Stimulated activated naive CD8-positive, alpha-beta T cell treated with anti-CD3 and anti-CD28 coated beads, Interleukin-15, Interleukin-2, amounts not matched to agents 100 ng/mL and 50 ng/mL, for 24 hours (primary cell): ENCODE results near the gene RAB15.
"Not testable (repeated sequence)": the region's sequence is repeated elsewhere in the genome, so short reads cannot be mapped to it uniquely, and the experiment has no call there.

Source experiments
- H3K27ac Mint-ChIP-seq: one replicate; pipeline ENCODE4 v1.8.0; 2021; ENCODE audit warnings: mild to moderate bottlenecking, mixed read lengths
- H3K27me3 Mint-ChIP-seq: one replicate; pipeline ENCODE4 v1.8.0; 2021; ENCODE audit warnings: mixed read lengths
- H3K36me3 Mint-ChIP-seq: one replicate; pipeline ENCODE4 v1.8.0; 2021; ENCODE audit warnings: low read depth, mixed read lengths
- H3K4me1 Mint-ChIP-seq: one replicate; pipeline ENCODE4 v1.8.0; 2021; ENCODE audit warnings: low read depth, mixed read lengths
- H3K4me3 Mint-ChIP-seq: one replicate; pipeline ENCODE4 v1.8.0; 2021; ENCODE audit warnings: mild to moderate bottlenecking, mixed read lengths
- H3K9me3 Mint-ChIP-seq: one replicate; pipeline ENCODE4 v1.8.0; 2021; ENCODE audit warnings: mixed read lengths

The RAB15 gene

GRCh38 chr14:64923015-64923414 lies 49.1 kb downstream of the RAB15 start:
- Mint-ChIP-seq H3K36me3 (peaks cover 44% of the 10 kb centered on the region), H3K9me3 (no peaks in the 10 kb centered on the region), H3K4me1 (peaks cover 51% of the 10 kb centered on the region), H3K27me3 (no peaks in the 10 kb centered on the region), H3K27ac (no peak overlapping the region), H3K4me3 (no peak overlapping the region)

DNA sequence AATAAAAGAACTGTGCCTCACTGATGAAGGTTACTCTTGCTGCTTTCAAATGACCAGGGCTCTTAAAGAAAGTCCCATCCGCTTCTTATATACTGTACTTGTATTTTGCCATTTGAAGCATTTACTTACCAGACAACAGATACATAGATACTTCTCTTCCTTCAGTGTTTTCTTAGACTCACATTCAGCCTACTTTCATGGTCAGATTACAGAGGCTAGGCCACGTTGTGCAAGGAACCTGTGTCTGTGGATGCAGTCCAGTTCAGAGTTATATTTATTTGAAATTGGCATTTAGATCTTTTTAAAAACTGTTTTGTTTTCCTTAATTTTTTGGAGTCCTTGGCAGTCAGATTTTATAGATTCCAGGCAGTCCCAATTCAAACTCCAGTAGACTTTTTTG lies 51.7 kb downstream of the RAB15 start:
- peaks cover 74% of the 10 kb centered on the region for H3K4me1 Mint-ChIP-seq
- H3K27me3 Mint-ChIP-seq = no peaks in the 10 kb centered on the region
- H3K9me3 Mint-ChIP-seq = no peaks in the 10 kb centered on the region
- H3K36me3 Mint-ChIP-seq = peaks cover 65% of the 10 kb centered on the region
- H3K27ac Mint-ChIP-seq = no peak overlapping the region
- H3K4me3 Mint-ChIP-seq = no peak overlapping the region

GRCh38 chr14:64919618-64920017 lies 52.5 kb downstream of the RAB15 start:
- Mint-ChIP-seq H3K36me3 (peaks cover 66% of the 10 kb centered on the region), H3K4me1 (peaks cover 79% of the 10 kb centered on the region), H3K27ac (no peak overlapping the region), H3K4me3 (no peak overlapping the region), H3K9me3 (no peaks in the 10 kb centered on the region), H3K27me3 (no peaks in the 10 kb centered on the region)

- Mint-ChIP-seq H3K4me3 (no peak overlapping the region), H3K27ac (peak overlapping the region; percentile 64), H3K4me1 (peaks cover 77% of the 10 kb centered on the region), H3K9me3 (no peaks in the 10 kb centered on the region), H3K27me3 (no peaks in the 10 kb centered on the region), H3K36me3 (peaks cover 62% of the 10 kb centered on the region)
Measured at GRCh38 chr14:64919215-64919614, 52.9 kb downstream of the RAB15 start.

DNA sequence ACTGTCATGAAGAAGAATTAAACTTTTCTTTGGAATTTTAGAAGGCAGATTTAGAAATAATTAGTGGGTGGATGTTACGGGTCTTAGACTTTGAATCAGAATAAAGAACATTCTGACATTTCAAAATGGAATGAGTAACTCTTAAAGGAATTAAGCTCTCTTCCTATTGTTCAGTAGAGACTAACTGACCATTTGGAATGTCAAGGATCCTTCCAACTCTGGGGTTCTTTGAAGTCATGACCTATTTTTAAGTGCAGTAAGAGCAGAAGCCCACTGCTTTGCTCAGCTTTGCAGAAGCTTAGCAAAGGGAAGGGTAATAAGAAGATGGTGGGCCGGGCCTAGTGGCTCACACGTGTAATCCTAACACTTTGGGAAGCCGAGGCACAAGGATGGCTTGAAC lies 53.9 kb downstream of the RAB15 start:
- Mint-ChIP-seq H3K27me3 (no peaks in the 10 kb centered on the region), H3K36me3 (peaks cover 57% of the 10 kb centered on the region), H3K4me1 (peaks cover 78% of the 10 kb centered on the region), H3K9me3 (no peaks in the 10 kb centered on the region), H3K4me3 (no peak overlapping the region), H3K27ac (peak overlapping the region; percentile 17)

- Mint-ChIP-seq H3K27ac (peak overlapping the region; percentile 4), H3K27me3 (no peaks in the 10 kb centered on the region), H3K9me3 (no peaks in the 10 kb centered on the region), H3K4me3 (peak overlapping the region; percentile 87), H3K36me3 (peaks cover 48% of the 10 kb centered on the region), H3K4me1 (peaks cover 64% of the 10 kb centered on the region)
Measured at GRCh38 chr14:64915797-64916196, 56.3 kb downstream of the RAB15 start.

DNA sequence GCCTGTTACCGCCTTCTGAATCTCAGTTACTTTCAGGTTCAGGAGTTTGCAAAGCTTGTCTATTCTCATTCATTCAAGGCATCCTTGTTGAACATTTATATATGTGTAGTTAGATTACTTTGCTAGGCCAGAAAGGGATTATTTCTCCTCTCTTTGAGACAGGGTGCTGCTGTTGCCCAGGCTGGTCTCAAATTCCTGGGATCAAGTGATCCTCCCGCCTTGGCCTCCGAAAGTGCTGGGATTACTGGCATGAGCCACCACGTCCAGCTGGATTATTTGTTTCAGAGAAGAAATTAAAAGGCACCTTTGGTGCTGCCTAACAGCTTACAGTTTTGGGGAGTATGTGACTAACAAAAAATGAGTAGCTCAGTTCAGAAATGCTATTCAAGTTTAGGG lies 57.1 kb downstream of the RAB15 start:
- H3K9me3 Mint-ChIP-seq = no peaks in the 10 kb centered on the region
- peaks cover 59% of the 10 kb centered on the region for H3K4me1 Mint-ChIP-seq
- H3K36me3 Mint-ChIP-seq = peaks cover 40% of the 10 kb centered on the region
- H3K4me3 Mint-ChIP-seq = peak overlapping the region; percentile 87
- H3K27me3 Mint-ChIP-seq = no peaks in the 10 kb centered on the region
- H3K27ac Mint-ChIP-seq = peak overlapping the region; percentile 96

DNA sequence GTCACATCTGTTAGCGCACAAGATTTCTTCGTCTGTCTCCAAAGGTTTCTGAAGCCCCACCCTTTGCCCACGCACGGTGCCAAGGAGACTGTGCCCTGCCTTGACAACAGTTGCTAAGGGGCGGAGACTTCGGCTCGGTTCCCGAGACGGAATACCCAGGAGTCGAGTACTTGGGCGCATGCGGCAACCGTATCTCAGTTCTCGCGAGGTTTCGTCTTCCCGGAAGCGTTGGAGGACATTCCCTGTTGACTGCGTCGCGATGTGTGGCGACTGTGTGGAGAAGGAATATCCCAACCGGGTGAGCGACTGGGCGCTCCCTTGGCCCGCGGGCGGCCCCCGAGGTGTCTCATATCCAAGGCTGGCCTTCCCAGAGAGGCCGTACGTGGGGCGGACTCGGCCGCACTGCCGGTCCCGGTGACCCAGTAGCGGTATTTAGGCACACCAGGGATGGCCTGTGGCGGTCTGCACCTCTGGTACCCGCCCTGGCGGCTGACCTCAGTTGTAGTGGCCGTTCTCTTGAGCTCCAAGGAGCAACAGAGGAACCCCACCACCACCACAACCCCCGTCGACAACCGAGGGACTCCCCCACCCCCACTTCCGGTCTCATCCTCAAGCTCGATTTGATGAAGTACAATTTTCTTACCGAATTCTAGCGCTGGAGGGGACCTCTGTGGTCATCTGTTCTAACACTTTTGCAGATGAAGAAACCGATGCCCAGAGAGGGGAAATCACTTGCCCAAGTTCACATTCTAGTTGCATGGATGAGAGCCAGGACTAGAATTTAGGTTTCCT lies 57.7 kb downstream of the RAB15 start, which contains the start of gene CHURC1:
Gene CHURC1, plus strand, starts transcription at position 219 of the 792 bp plus-strand sequence. Its CDS starts 41 bp downstream, at position 260.
- Mint-ChIP-seq H3K27ac (peak within 1 kb of the TSS; percentile 96), H3K9me3 (no peaks in the 10 kb centered on the region), H3K4me1 (peaks cover 54% of the 10 kb centered on the region), H3K4me3 (peak within 1 kb of the TSS; percentile 87), H3K27me3 (no peaks in the 10 kb centered on the region), H3K36me3 (peaks cover 35% of the 10 kb centered on the region)

DNA sequence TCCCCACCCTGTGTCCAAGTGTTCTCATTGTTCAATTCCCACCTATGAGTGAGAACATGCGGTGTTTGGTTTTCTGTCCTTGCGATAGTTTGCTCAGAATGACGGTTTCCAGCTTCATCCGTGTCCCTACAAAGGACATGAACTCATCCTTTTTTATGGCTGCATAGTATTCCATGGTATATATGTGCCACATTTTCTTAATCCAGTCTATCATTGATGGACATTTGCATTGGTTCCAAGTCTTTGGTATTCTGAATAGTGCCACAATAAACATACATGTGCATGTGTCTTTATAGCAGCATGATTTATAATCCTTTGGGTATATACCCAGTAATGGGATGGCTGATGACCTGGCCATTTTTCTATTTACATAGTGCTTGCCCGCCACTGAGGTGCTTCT lies 58.7 kb downstream of the RAB15 start:
- peaks cover 47% of the 10 kb centered on the region for H3K4me1 Mint-ChIP-seq
- H3K4me3 Mint-ChIP-seq = peak overlapping the region; percentile 87
- H3K9me3 Mint-ChIP-seq, H3K27me3 Mint-ChIP-seq: not testable (repeated sequence)
- peak overlapping the region; percentile 96 for H3K27ac Mint-ChIP-seq
- H3K36me3 Mint-ChIP-seq = peaks cover 30% of the 10 kb centered on the region

- no peak overlapping the region for H3K4me3 Mint-ChIP-seq
- no peak overlapping the region for H3K27ac Mint-ChIP-seq
- no peaks in the 10 kb centered on the region for H3K9me3 Mint-ChIP-seq
- peaks cover 36% of the 10 kb centered on the region for H3K4me1 Mint-ChIP-seq
- H3K27me3 Mint-ChIP-seq = no peaks in the 10 kb centered on the region
- H3K36me3 Mint-ChIP-seq = peaks cover 19% of the 10 kb centered on the region
Measured at GRCh38 chr14:64912261-64912660, 59.9 kb downstream of the RAB15 start.

- Mint-ChIP-seq H3K27ac (no peak overlapping the region), H3K36me3 (peaks cover 9% of the 10 kb centered on the region), H3K4me3 (no peak overlapping the region), H3K4me1 (peaks cover 25% of the 10 kb centered on the region), H3K27me3 (no peaks in the 10 kb centered on the region), H3K9me3 (no peaks in the 10 kb centered on the region)
Measured at GRCh38 chr14:64910847-64911495, 61.2 kb downstream of the RAB15 start.

DNA sequence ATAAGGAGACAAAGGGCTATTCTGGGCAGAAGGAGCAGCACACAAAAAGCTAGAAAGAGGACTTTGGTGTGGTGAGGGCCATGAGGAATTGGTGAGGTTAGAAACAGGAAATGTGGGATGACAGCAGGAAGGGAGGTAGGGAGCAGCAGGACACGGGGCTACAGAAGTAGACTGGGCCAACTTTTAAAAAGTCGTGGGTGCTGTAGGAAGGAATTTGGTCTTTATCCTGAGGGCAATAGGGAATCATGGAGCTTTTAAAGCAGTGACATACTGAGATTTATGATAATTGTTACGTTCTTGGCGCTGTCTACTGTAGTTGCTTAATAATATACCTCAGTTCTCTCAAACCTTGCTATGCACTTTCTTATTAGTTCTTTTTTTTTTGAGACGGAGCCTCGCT lies 66.1 kb downstream of the RAB15 start:
- peaks cover 3% of the 10 kb centered on the region for H3K4me1 Mint-ChIP-seq
- H3K4me3 Mint-ChIP-seq = no peak overlapping the region
- H3K27ac Mint-ChIP-seq = no peak overlapping the region
- H3K27me3 Mint-ChIP-seq = peaks cover 3% of the 10 kb centered on the region
- no peaks in the 10 kb centered on the region for H3K9me3 Mint-ChIP-seq
- H3K36me3 Mint-ChIP-seq = no peaks in the 10 kb centered on the region

DNA sequence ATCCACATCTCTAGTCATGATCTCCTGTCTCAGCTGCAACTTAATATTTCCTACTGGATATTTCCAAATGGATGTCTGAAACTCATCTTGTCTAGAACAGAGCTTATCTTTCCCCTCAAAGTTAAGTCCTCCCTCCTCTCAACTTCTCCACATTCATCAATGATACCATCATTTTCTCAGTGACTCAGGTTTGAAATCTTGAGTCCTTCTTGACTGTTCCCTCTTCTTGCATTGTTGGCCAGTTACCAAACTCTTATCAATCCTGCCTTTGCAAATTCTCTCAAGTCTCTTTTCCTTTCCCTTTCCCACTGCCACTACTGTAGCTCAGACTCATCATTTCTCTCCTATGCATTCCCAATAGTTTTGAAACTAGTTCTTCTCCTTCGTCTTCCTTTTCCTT lies 72.2 kb downstream of the RAB15 start:
- H3K4me3 Mint-ChIP-seq = no peak overlapping the region
- no peaks in the 10 kb centered on the region for H3K36me3 Mint-ChIP-seq
- H3K27ac Mint-ChIP-seq = no peak overlapping the region
- peaks cover 13% of the 10 kb centered on the region for H3K27me3 Mint-ChIP-seq
- H3K4me1 Mint-ChIP-seq = no peaks in the 10 kb centered on the region
- H3K9me3 Mint-ChIP-seq = no peaks in the 10 kb centered on the region
